ENCODE results near the gene GNAT3.

Gene GNAT3

GRCh38 chr7:80444811-80445210, 67.1 kb downstream of the GNAT3 start:
- TF ChIP-seq, protein P1, sequence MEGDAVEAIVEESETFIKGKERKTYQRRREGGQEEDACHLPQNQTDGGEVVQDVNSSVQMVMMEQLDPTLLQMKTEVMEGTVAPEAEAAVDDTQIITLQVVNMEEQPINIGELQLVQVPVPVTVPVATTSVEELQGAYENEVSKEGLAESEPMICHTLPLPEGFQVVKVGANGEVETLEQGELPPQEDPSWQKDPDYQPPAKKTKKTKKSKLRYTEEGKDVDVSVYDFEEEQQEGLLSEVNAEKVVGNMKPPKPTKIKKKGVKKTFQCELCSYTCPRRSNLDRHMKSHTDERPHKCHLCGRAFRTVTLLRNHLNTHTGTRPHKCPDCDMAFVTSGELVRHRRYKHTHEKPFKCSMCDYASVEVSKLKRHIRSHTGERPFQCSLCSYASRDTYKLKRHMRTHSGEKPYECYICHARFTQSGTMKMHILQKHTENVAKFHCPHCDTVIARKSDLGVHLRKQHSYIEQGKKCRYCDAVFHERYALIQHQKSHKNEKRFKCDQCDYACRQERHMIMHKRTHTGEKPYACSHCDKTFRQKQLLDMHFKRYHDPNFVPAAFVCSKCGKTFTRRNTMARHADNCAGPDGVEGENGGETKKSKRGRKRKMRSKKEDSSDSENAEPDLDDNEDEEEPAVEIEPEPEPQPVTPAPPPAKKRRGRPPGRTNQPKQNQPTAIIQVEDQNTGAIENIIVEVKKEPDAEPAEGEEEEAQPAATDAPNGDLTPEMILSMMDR (IDR thresholded peaks at IDR 0.05): no peak
- Histone ChIP-seq H3K4me3 (ENCODE audit: low read depth in 1 of 2, low read length in 1 of 2) (no peak overlapping the region), H3K27ac (no peak overlapping the region), H3K4me1 (ENCODE audit: control insufficient read depth in 1 of 2, insufficient read depth in 1 of 2, low read depth in 1 of 2, low read length in 1 of 2) (peaks cover 43 to 49% of the 10 kb centered on the region in 2 experiments), H3K9me3 (no peaks in the 10 kb centered on the region), H3K27me3 (no peaks in the 10 kb centered on the region), H3K36me3 (no peaks in the 10 kb centered on the region)

DNA sequence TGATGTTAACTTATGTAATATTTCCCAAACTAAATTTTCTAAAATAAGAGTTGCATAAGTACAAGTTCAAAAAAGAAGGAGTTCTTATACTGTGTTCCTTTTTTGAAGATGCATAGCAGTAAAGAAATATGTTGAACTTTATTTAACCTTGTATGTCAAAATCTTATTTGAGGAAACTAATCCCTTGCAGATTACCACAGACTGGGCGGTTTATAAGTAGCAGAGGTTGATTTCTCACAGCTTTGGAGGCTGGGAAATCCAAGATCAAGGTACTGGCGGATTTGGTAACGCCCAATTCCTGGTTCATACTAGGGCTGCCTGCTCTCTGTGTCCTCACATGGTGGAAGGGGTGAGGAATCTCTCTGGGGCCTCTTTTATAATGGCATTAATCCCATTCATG, 68.5 kb downstream of the GNAT3 start:
- no peaks in the 10 kb centered on the region for H3K9me3 ChIP-seq
- no peaks in the 10 kb centered on the region for H3K36me3 ChIP-seq
- no peak overlapping the region for H3K4me3 ChIP-seq (ENCODE audit: low read depth in 1 of 2, low read length in 1 of 2)
- H3K4me1 ChIP-seq (ENCODE audit: control insufficient read depth in 1 of 2, insufficient read depth in 1 of 2, low read depth in 1 of 2, low read length in 1 of 2): peaks cover 47 to 53% of the 10 kb centered on the region in 2 experiments
- no peaks in the 10 kb centered on the region for H3K27me3 ChIP-seq
- TF ChIP-seq, protein P1 (IDR thresholded peaks at IDR 0.05): no peak
- peak overlapping the region; percentile 74 for H3K27ac ChIP-seq

- H3K27ac ChIP-seq: peak overlapping the region; percentile 74
- no peak overlapping the region for H3K4me3 ChIP-seq (ENCODE audit: low read depth in 1 of 2, low read length in 1 of 2)
- no peaks in the 10 kb centered on the region for H3K27me3 ChIP-seq
- TF ChIP-seq, protein P1 (IDR thresholded peaks at IDR 0.05): no peak
- no peaks in the 10 kb centered on the region for H3K36me3 ChIP-seq
- H3K9me3 ChIP-seq: no peaks in the 10 kb centered on the region
- peaks cover 44 to 53% of the 10 kb centered on the region in 2 experiments for H3K4me1 ChIP-seq (ENCODE audit: control insufficient read depth in 1 of 2, insufficient read depth in 1 of 2, low read depth in 1 of 2, low read length in 1 of 2)
Observed at GRCh38 chr7:80440883-80441282, 71.0 kb downstream of the GNAT3 start.

GRCh38 chr7:80439894-80440821, 71.7 kb downstream of the GNAT3 start:
- H3K27me3 ChIP-seq: no peaks in the 10 kb centered on the region
- peaks cover 41 to 53% of the 10 kb centered on the region in 2 experiments for H3K4me1 ChIP-seq (ENCODE audit: control insufficient read depth in 1 of 2, insufficient read depth in 1 of 2, low read depth in 1 of 2, low read length in 1 of 2)
- H3K27ac ChIP-seq: peak overlapping the region; percentile 74

DNA sequence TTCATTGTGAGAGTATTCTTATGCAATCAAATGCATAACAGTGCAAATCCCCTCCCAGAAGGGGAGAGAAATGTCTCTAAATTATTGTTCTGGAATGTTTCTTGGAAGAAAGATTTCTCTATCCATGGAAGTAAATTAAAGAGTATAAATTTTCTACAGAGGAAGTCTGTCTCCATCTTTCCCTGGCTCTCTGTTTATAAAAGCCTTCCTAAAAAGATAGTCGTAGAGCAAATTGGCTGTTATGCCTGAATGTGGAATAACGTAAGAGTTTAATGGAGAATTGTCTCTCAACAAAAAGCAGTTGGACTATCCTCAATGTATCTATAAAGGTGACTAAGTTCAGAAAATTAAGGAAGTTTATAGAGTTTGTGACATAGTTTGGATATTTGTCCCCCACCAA, 76.3 kb downstream of the GNAT3 start:
- H3K4me1 ChIP-seq (ENCODE audit: control insufficient read depth in 1 of 2, insufficient read depth in 1 of 2, low read depth in 1 of 2, low read length in 1 of 2): peaks cover 11% of the 10 kb centered on the region in 2 experiments
- H3K9me3 ChIP-seq: no peaks in the 10 kb centered on the region
- H3K36me3 ChIP-seq: no peaks in the 10 kb centered on the region
- no peaks in the 10 kb centered on the region for H3K27me3 ChIP-seq
- no peak overlapping the region for H3K4me3 ChIP-seq (ENCODE audit: low read depth in 1 of 2, low read length in 1 of 2)
- no peak overlapping the region for H3K27ac ChIP-seq
- TF ChIP-seq, protein P1 (IDR thresholded peaks at IDR 0.05): no peak

More at GRCh38 chr7:80439894-80440821, 71.7 kb downstream of the GNAT3 start:
- TF ChIP-seq, protein P1 (IDR thresholded peaks at IDR 0.05): no peak
- no peaks in the 10 kb centered on the region for H3K36me3 ChIP-seq
- no peaks in the 10 kb centered on the region for H3K9me3 ChIP-seq
- no peak overlapping the region for H3K4me3 ChIP-seq (ENCODE audit: low read depth in 1 of 2, low read length in 1 of 2)
